ENCODE measurements around the gene CNTNAP2. TPM values are rescaled to one million over a fixed set of nuclear protein-coding genes. Genes with fewer than 3 reads are reported as not detected.

Gene CNTNAP2
- total and polyA plus RNA-seq, 7 donors, result 0.60 to 2.4 (median 1.7) TPM

DNA sequence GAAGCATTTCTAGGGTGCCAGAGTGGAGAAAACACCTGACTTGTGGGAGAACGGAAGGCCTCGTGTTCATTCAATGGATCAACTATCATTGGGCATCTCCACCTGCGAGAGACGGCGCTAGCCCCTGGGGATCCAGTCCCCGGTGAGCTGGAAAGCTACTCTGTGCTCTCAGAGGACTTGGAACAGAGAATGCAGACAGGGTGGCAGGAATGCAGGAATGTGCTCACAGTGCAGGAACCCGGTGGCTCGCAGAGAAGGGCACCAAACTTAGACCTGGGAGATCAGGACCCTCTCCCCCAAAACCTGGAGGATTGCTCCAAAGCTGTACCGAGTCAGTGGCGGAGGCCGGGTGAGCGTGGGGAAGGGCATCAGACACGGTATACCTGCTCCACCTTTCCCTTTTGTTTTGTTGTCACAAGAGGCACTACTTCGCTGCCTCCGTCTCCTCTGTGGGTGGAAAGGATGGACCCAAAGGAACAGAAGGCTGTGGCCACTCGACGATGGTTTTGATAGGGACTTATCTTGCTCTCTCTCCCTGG is 1905.0 kb downstream of the CNTNAP2 start:
- intact Hi-C loops (cut with DNase I), result no loop called here

DNA sequence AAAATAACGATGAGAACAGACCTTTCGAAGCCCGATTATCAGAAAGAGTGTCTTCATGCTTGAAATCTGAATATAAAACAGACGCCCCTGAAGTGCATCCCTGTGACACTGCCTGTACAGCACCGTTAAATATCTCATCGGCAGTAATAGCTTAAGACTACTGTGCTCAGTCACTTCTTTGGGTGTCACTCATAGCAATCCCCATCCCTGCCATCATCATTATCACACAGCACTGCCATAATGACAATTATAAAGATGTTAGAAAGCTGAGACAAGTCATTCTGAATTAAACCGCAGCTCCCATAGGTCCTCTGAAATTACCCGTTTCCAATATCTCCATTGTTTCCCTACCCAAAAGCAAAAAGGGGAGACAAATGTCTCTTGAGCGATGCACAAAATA is 1906.2 kb downstream of the CNTNAP2 start:
- Histone ChIP-seq H3K27me3 (no peaks in the 10 kb centered on the region), H3K4me1 (no peaks in the 10 kb centered on the region), H3K9me3 (no peaks in the 10 kb centered on the region), H3K4me3 (no peak overlapping the region), H3K27ac (no peak overlapping the region), H3K36me3 (no peaks in the 10 kb centered on the region)
- 93 to 94% methylated on average over 9 of the region's 9 CpGs for WGBS, 2 donors
- no peak for TF ChIP-seq POLR2AphosphoS5 (IDR thresholded peaks at IDR 0.05)
- TF ChIP-seq, protein P1, sequence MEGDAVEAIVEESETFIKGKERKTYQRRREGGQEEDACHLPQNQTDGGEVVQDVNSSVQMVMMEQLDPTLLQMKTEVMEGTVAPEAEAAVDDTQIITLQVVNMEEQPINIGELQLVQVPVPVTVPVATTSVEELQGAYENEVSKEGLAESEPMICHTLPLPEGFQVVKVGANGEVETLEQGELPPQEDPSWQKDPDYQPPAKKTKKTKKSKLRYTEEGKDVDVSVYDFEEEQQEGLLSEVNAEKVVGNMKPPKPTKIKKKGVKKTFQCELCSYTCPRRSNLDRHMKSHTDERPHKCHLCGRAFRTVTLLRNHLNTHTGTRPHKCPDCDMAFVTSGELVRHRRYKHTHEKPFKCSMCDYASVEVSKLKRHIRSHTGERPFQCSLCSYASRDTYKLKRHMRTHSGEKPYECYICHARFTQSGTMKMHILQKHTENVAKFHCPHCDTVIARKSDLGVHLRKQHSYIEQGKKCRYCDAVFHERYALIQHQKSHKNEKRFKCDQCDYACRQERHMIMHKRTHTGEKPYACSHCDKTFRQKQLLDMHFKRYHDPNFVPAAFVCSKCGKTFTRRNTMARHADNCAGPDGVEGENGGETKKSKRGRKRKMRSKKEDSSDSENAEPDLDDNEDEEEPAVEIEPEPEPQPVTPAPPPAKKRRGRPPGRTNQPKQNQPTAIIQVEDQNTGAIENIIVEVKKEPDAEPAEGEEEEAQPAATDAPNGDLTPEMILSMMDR (IDR thresholded peaks at IDR 0.05), result no peak
- no peak for TF ChIP-seq POLR2A (IDR thresholded peaks at IDR 0.05)
- no peak for TF ChIP-seq EP300 (IDR thresholded peaks at IDR 0.05)
- intact Hi-C loops (cut with DNase I), result no loop called here
- DNase-seq, result no peak

More for the DNA sequence above, 1905.0 kb downstream of the CNTNAP2 start:
- DNase-seq, result no peak
- Histone ChIP-seq H3K4me3 (no peak overlapping the region), H3K27ac (no peak overlapping the region), H3K4me1 (no peaks in the 10 kb centered on the region), H3K9me3 (no peaks in the 10 kb centered on the region), H3K27me3 (no peaks in the 10 kb centered on the region), H3K36me3 (no peaks in the 10 kb centered on the region)
- no peak for TF ChIP-seq EP300 (IDR thresholded peaks at IDR 0.05)
- no peak for TF ChIP-seq POLR2A (IDR thresholded peaks at IDR 0.05)
- TF ChIP-seq POLR2AphosphoS5 (IDR thresholded peaks at IDR 0.05), result no peak
- TF ChIP-seq, protein P1 (IDR thresholded peaks at IDR 0.05), result no peak
- WGBS, 2 donors, result 92 to 94% methylated on average over 17 of the region's 17 CpGs

DNA sequence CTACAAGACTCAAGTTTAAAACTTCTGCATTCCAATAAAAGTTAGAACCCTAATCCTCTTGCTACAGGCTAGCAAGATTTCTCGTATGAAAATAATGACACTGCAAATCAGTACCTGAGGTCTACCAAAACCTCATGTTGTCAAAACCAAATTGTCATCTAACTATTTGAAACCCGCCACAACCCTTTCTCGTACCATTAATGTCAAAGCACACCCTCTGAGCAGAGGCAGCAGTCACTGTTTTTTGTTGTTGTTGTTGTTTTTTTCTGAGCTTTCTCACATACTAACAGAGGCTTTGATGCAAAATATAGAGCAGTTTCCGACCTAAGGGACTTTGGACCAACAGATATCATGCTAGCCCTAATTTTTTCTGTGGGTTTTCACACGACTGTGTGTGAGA is 1910.1 kb downstream of the CNTNAP2 start:
- TF ChIP-seq, protein P1 (IDR thresholded peaks at IDR 0.05), result no peak
- no peak for TF ChIP-seq POLR2A (IDR thresholded peaks at IDR 0.05)
- intact Hi-C loops (cut with DNase I), result no loop called here
- no peak overlapping the region for H3K27ac ChIP-seq
- H3K36me3 ChIP-seq, result no peaks in the 10 kb centered on the region
- no peaks in the 10 kb centered on the region for H3K4me1 ChIP-seq
- no peaks in the 10 kb centered on the region for H3K27me3 ChIP-seq
- no peaks in the 10 kb centered on the region for H3K9me3 ChIP-seq
- 65 to 71% methylated on average over 5 of the region's 5 CpGs for WGBS, 2 donors
- H3K4me3 ChIP-seq, result no peak overlapping the region
- no peak for DNase-seq

DNA sequence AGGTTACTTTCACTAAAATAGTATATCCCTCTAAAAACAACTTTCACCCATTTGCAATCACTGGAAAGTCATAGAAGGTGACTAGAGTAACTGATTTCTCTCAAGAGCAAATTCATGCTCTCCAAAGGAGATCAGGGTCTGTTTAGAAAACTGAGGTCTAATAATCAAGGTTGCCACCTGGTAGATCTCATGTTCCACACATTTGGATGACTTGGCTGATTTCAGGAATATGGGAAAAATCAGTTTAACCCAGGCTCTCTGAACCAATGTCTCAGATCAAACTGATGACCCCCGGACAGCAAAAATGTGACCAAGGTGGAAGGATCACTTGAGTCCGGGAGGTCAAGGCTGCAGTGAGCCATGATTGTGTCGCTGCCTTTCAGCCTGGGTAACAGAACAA is 1911.6 kb downstream of the CNTNAP2 start:
- intact Hi-C loops (cut with DNase I), result no loop called here
- no peak for DNase-seq
- no peaks in the 10 kb centered on the region for H3K36me3 ChIP-seq
- H3K27ac ChIP-seq, result no peak overlapping the region
- no peaks in the 10 kb centered on the region for H3K4me1 ChIP-seq
- no peaks in the 10 kb centered on the region for H3K27me3 ChIP-seq
- WGBS, 2 donors, result 92 to 96% methylated on average over 3 of the region's 3 CpGs
- H3K9me3 ChIP-seq, result no peaks in the 10 kb centered on the region
- TF ChIP-seq POLR2A (IDR thresholded peaks at IDR 0.05), result no peak
- TF ChIP-seq EP300 (IDR thresholded peaks at IDR 0.05), result no peak
- TF ChIP-seq, protein P1 (IDR thresholded peaks at IDR 0.05), result no peak
- TF ChIP-seq POLR2AphosphoS5 (IDR thresholded peaks at IDR 0.05), result no peak
- no peak overlapping the region for H3K4me3 ChIP-seq

DNA sequence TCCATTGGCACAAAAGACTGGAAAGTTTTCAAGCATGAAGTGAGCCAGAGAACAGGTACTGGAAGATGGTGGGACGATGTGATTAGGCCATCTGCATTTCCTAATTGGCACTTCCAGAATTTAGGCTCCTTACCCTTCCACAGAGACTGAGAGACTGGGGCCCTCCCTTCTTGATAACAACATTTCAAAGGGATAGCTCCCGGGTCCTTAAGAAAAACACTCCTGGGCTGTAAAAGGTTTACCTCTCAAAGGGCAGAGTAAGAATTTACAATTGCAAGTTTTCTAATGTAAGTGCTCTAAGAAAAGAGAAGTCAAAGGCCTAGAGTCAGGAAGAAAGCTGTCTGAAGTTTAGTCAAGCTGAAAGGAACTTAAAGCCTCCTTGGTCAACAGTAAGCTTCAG is 1914.4 kb downstream of the CNTNAP2 start:
- TF ChIP-seq, protein P1 (IDR thresholded peaks at IDR 0.05), result no peak
- TF ChIP-seq EP300 (IDR thresholded peaks at IDR 0.05) (no peak), POLR2AphosphoS5 (IDR thresholded peaks at IDR 0.05) (no peak), POLR2A (IDR thresholded peaks at IDR 0.05) (no peak)
- DNase-seq, result no peak
- H3K4me1 ChIP-seq, result no peaks in the 10 kb centered on the region
- no peaks in the 10 kb centered on the region for H3K27me3 ChIP-seq
- WGBS, 2 donors, result 53 to 60% methylated on average over 2 of the region's 2 CpGs
- no peaks in the 10 kb centered on the region for H3K36me3 ChIP-seq
- intact Hi-C loops (cut with DNase I), result no loop called here
- H3K27ac ChIP-seq, result no peak overlapping the region
- no peak overlapping the region for H3K4me3 ChIP-seq
- no peaks in the 10 kb centered on the region for H3K9me3 ChIP-seq
